GM19193 (cell line): ENCODE results near the gene AEBP1.
A peak's percentile ranks its signal among the peaks of the same experiment; 100 is the strongest.

ENCODE experiments used
- POLR2A ChIP-seq: IDR thresholded peaks from 4 replicates; pipeline ENCODE4 v1.6.1; 2011; ENCODE audit not compliant: insufficient read depth, insufficient read length; ENCODE audit errors: extremely low read depth

AEBP1 gene

GRCh38 chr7:44063894-44064651, 40.1 kb upstream of the AEBP1 start:
- TF ChIP-seq POLR2A = no peak

DNA sequence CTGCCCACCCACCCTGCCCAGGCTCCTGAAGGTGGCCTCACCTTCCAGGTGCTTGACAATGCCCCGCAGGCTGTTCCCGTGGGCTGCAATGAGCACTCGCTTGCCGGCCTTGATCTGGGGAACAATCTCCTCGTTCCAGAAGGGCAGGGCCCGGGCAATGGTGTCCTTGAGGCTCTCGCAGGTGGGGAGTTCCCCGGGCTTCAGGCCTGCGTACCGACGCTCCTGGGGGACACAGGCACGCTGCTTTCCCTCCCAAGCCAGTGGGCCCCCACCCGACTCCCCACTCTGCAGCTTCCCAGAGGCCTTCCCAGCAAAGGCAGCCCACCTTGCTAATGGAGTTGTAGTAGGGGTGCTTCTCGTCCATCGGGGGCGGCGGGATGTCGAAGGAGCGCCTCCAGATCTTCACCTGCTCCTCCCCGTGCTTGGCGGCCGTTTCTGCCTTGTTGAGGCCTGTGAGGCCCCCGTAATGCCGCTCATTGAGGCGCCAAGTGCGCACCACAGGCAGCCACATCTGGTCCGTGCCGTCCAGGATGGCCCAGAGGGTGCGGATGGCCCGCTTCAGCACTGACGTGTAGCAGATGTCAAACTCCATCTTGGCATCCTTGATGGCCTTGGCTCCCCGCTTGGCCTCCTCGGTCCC, 39.2 kb upstream of the AEBP1 start:
- TF ChIP-seq POLR2A = no peak

DNA sequence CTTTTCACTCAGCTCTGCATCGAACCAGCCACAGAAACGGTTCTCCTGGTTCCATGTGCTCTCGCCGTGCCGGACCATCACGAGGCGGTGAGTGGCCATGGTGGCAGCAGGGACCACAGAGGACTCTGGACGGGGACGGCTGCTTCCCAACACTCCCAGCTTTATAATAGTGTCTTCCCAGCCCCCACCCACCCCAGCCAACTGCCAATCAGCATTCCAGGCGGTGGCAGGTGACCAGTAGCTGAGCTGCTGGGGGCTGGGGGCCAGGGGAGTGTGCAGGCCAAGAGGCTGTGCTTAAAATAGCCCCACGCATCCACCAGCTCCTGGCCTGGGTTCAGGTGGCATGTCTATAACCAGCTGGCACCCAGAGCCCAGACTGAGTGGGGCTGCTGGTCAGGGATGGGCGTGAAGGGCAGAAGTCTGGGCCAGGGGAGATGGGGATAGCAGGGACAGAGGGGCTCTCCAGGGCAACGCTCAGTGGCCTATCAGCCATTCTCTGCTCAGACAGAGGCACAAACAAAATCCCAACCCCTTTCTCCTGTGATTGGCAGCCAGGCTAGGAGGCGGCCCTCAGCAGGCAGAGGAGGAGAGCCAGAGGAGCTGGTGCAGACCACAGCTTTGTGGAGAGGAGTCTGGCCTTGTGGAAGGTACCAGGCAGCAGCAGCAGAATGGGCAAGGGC, 38.6 kb upstream of the AEBP1 start, which contains the start of gene PGAM2:
PGAM2 (minus strand) TSS at position 137 of the 680 bp plus-strand sequence; CDS start at position 99, 38 bp downstream.
- no peak for TF ChIP-seq POLR2A

DNA sequence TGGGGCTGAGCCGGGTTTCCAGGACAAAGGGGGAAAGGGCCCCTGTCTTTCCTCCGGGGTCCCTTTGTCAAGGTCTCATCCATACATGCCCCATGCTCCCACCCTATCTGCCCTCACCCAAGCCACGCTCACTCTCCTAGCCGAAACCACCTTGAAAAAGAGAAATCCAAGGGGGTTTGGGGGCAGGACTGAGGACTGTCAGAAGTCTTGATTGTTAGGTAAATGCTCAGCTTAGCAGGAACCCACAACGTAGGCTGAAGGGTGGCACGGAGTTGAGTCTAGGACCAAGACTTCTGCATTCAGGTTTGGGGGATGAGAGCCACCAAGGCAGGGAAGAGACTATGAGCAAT, 38.1 kb upstream of the AEBP1 start:
- TF ChIP-seq POLR2A = no peak

GRCh38 chr7:44066494-44067063, 37.6 kb upstream of the AEBP1 start:
- no peak for TF ChIP-seq POLR2A

- TF ChIP-seq POLR2A = peak; percentile 45
Measured at GRCh38 chr7:44067064-44067951, 36.8 kb upstream of the AEBP1 start.

GRCh38 chr7:44068054-44068453, 36.1 kb upstream of the AEBP1 start:
- no peak for TF ChIP-seq POLR2A

GRCh38 chr7:44071726-44072363, 32.3 kb upstream of the AEBP1 start:
- TF ChIP-seq POLR2A = no peak

DNA sequence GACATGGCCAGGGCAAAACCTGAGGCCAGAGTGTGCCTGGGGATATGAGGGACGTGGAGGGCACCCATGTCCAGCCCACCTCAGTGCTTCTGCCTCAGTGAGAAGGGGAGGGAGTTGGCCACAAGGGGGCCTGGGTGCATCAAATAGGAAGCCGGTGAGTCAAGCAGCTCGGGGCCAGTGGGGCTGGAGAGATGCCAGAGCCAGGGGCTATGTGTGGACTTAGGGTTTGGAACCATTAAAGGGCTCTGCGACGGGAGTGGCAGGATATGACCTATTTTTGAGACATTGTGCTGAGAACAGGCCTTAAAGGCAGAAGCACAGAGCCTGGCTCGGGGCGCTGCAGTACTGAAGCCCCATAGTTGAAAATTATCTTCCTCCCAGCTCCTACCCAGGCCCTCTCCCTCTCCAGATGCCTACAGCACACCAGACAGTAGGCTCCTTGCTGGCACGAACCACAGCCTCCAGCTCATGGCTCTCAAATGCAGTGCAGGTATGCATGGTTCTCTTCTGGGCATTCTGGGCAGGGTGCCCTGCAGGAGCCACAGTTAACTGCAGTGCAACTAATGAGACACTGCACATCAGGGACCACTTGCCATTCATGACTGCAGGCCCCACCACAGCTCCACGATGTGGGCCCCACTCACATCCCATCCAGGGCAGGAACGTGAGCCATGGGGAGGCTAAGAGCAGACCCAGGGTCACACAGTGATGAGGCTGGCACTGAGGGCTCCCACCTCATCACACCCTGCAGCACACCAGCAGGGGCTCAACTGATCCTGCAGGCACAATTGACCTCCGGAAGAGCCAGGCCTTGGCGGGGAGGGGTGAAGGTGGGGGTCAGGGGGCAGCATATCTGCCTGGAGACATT, 31.5 kb upstream of the AEBP1 start:
- TF ChIP-seq POLR2A = no peak

- TF ChIP-seq POLR2A = no peak
Measured at GRCh38 chr7:44073664-44074348, 30.3 kb upstream of the AEBP1 start.

DNA sequence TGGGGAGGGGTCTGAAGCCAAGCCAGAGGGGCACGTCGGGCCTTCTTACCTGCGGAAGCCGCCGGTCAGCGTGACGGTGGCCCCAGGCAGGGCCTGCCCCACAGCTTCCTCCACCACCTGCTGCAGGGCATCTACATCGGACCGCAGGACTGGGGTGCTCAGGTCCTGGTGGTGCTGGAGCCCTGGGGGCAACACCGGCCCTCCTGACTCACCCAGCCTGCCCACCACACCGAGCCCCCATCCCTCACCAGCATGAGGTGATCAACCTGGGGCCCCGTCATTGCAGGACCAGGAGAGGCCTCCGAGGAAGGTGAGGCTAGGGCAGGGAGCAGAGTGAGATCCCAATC, 29.8 kb upstream of the AEBP1 start:
- no peak for TF ChIP-seq POLR2A

DNA sequence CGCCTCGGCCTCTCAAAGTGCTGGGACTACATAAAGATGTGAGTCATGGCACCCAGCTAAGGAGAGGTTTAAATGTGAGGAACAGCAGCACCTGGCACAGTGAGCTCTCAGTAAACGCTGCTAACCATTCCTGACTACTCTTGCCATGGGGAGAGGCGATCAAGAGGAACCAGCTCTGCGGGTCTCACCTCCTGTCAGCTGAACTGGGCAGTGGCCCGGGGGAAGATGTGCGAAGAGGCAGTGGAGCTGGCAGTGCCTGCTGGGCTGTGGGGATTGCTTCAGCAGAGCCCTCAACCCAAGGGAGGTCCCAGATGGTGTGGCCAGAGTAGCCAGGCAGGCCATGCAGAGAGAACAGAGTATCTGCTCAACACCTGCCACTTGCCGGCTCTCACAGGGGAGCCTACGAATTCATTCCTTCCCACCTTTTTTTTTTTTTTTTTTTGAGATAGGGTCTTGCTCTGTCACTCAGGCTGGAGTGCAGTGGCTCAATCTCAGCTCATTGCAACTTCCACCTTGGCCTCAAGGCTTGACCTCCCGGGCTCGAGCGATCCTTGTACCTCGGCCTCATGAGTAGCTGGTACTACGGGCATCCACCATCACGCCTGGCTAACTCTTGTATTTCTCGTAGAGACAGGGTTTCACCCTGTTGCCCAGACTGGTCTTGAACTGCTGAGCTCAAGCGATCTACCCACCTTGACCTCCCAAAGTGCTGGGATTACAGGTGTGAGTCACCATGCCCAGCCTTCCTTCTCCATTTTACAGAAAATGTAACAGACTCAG, 28.7 kb upstream of the AEBP1 start:
- TF ChIP-seq POLR2A = no peak
